H1 (cell line): ENCODE results near the gene PROZ. TPM values are rescaled to one million over a fixed set of nuclear protein-coding genes. Genes with fewer than 3 reads are reported as not detected.

ENCODE experiments used
- CTCF ChIA-PET: fragments of 300-600 bp; sonication (Branson Sonifier 250); formaldehyde crosslinking; loops from one replicate; lab custom pipeline; 2021; ENCODE audit not compliant: partially characterized antibody; lab: Charles Lee
- POLR2A ChIA-PET: fragments of 300-600 bp; sonication (Branson Sonifier 250); formaldehyde crosslinking; loops from one replicate; lab custom pipeline; 2021; ENCODE audit warnings: inconsistent platforms; ENCODE audit not compliant: partially characterized antibody; lab: Charles Lee
- DNase-seq, 2 experiments: peaks; one replicate each; pipeline versions ENCODE4 v3.0.0 to v3.0.0-alpha.2; 2010 to 2022; ENCODE audit warnings: low spot score in 2 of 2, low read depth in 1 of 2, mixed read lengths in 1 of 2
- FAIRE-seq: peaks from 2 replicates; lab custom pipeline; 2011; peaks lifted over from hg19 to GRCh38; lab: Jason Lieb, UNC
- H2AFZ ChIP-seq: 2 replicates; pipeline ENCODE4 v1.8.1; 2012; ENCODE audit warnings: low read length, inconsistent platforms
- H2AK5ac ChIP-seq: 2 replicates; pipeline ENCODE4 v1.6.1; 2013; ENCODE audit warnings: low read depth, low read length
- H2BK120ac ChIP-seq: replicated peaks from 2 replicates; pipeline ENCODE3; 2013; ENCODE audit warnings: low read depth, low read length, inconsistent platforms
- H2BK12ac ChIP-seq: 2 replicates; pipeline ENCODE4 v1.6.1; 2013; ENCODE audit warnings: low read depth, low read length
- H2BK15ac ChIP-seq: 2 replicates; pipeline ENCODE4 v1.6.1; 2013; ENCODE audit warnings: low read length
- H2BK20ac ChIP-seq: 2 replicates; pipeline ENCODE4 v1.6.1; 2013; ENCODE audit warnings: low read length
- H2BK5ac ChIP-seq: 2 replicates; pipeline ENCODE4 v1.6.1; 2013; ENCODE audit warnings: low read depth, low read length
- H3K14ac ChIP-seq: 2 replicates; pipeline ENCODE4 v1.6.1; 2013; ENCODE audit warnings: inconsistent platforms; ENCODE audit not compliant: insufficient read length
- H3K18ac ChIP-seq: 2 replicates; pipeline ENCODE4 v1.6.1; 2013; ENCODE audit warnings: low read length; ENCODE audit errors: extremely low read depth
- H3K23ac ChIP-seq: 2 replicates; pipeline ENCODE4 v1.6.1; 2013; ENCODE audit warnings: inconsistent platforms; ENCODE audit not compliant: insufficient read length
- H3K23me2 ChIP-seq: 2 replicates; pipeline ENCODE4 v1.6.1; 2013; ENCODE audit warnings: low read depth, low read length
- H3K27ac ChIP-seq: 2 replicates; pipeline ENCODE4 v1.6.1; 2011; ENCODE audit warnings: low read depth, low read length, inconsistent platforms
- H3K27me3 ChIP-seq, 4 experiments: replicated peaks in 1 of 4; 1 replicate in 1 of 4; 2 replicates in 3 of 4; pipeline versions ENCODE4 v1.6.1 to v1.8.1; 2011 to 2013; ENCODE audit warnings: low read length in 3 of 4, mild to moderate bottlenecking in 3 of 4, inconsistent platforms in 2 of 4, mixed read lengths in 2 of 4, moderate library complexity in 1 of 4; ENCODE audit not compliant: control insufficient read depth in 3 of 4, insufficient read depth in 3 of 4; ENCODE audit errors: extremely low read depth in 1 of 4
- H3K36me3 ChIP-seq, 4 experiments: 2 replicates each; pipeline versions ENCODE4 v1.6.1 to v1.8.1; 2011 to 2013; ENCODE audit warnings: mild to moderate bottlenecking in 4 of 4, low read length in 3 of 4, moderate library complexity in 2 of 4, control low read depth in 1 of 4, inconsistent platforms in 1 of 4; ENCODE audit not compliant: insufficient read depth in 4 of 4, control insufficient read depth in 2 of 4
- H3K4ac ChIP-seq: replicated peaks from 2 replicates; pipeline ENCODE3; 2013; ENCODE audit warnings: low read length, low read depth, mixed read lengths, inconsistent platforms; ENCODE audit not compliant: insufficient read length
- H3K4me1 ChIP-seq, 4 experiments: replicated peaks in 1 of 4; 1 replicate in 1 of 4; 2 replicates in 3 of 4; pipeline versions ENCODE4 v1.6.1 to v1.8.1; 2011 to 2013; ENCODE audit warnings: low read length in 3 of 4, inconsistent platforms in 2 of 4, mixed read lengths in 1 of 4; ENCODE audit not compliant: insufficient read depth in 4 of 4, control insufficient read depth in 3 of 4
- H3K4me2 ChIP-seq, 2 experiments: 2 replicates each; pipeline versions ENCODE4 v1.6.1 to v1.8.1; 2011 to 2013; ENCODE audit warnings: low read depth in 2 of 2, low read length in 2 of 2, control low read depth in 1 of 2, inconsistent platforms in 1 of 2, mild to moderate bottlenecking in 1 of 2; ENCODE audit not compliant: insufficient read depth in 1 of 2
- H3K4me3 ChIP-seq, 4 experiments: fragments of 200-600, 300-600 bp in 1 of 4; sonication (generic), shearing (Covaris generic), sonication (Bioruptor Twin) in 1 of 4; 2 replicates each; pipeline versions ENCODE4 v1.5.1 to v1.8.1; 2011 to 2016; ENCODE audit warnings: low read length in 4 of 4, low read depth in 3 of 4, control low read depth in 2 of 4, inconsistent platforms in 2 of 4, mild to moderate bottlenecking in 2 of 4, mixed read lengths in 1 of 4, moderate library complexity in 1 of 4; ENCODE audit not compliant: insufficient read depth in 2 of 4; ENCODE audit errors: extremely low read depth in 1 of 4
- H3K56ac ChIP-seq: replicated peaks from 2 replicates; pipeline ENCODE3; 2013; ENCODE audit warnings: low read depth, mild to moderate bottlenecking, mixed read lengths, low read length, inconsistent platforms; ENCODE audit not compliant: insufficient read length
- H3K79me1 ChIP-seq: 2 replicates; pipeline ENCODE4 v1.6.1; 2013; ENCODE audit warnings: low read depth, low read length, control low read depth
- H3K79me2 ChIP-seq, 2 experiments: 2 replicates each; pipeline versions ENCODE4 v1.6.1 to v1.8.1; 2012 to 2013; ENCODE audit warnings: low read length in 2 of 2, mild to moderate bottlenecking in 2 of 2, inconsistent platforms in 1 of 2; ENCODE audit not compliant: insufficient read depth in 2 of 2, control insufficient read depth in 1 of 2
- H3K9ac ChIP-seq, 4 experiments: replicated peaks in 1 of 4; 1 replicate in 1 of 4; 2 replicates in 3 of 4; pipeline versions ENCODE4 v1.6.1 to v1.8.1; 2011 to 2013; ENCODE audit warnings: low read depth in 3 of 4, low read length in 3 of 4, control low read depth in 2 of 4, mild to moderate bottlenecking in 2 of 4, moderate library complexity in 2 of 4, inconsistent platforms in 1 of 4; ENCODE audit errors: extremely low read depth in 1 of 4
- H3K9me3 ChIP-seq, 2 experiments: 2 replicates each; pipeline versions ENCODE4 v1.6.1 to v1.8.1; 2012 to 2013; ENCODE audit warnings: mild to moderate bottlenecking in 2 of 2, moderate library complexity in 2 of 2, control low read depth in 1 of 2, inconsistent platforms in 1 of 2, low read depth in 1 of 2, low read length in 1 of 2, mixed read lengths in 1 of 2; ENCODE audit not compliant: insufficient read depth in 2 of 2
- H4K20me1 ChIP-seq, 2 experiments: replicated peaks in 1 of 2; 2 replicates each; pipeline versions ENCODE3 to v1.8.1; 2011 to 2013; ENCODE audit warnings: inconsistent platforms in 2 of 2, low read length in 2 of 2, mild to moderate bottlenecking in 1 of 2; ENCODE audit not compliant: insufficient read depth in 2 of 2, control insufficient read depth in 1 of 2
- H4K5ac ChIP-seq: 2 replicates; pipeline ENCODE4 v1.6.1; 2013; ENCODE audit warnings: low read length, low read depth, mixed read lengths, inconsistent platforms; ENCODE audit not compliant: insufficient read length
- H4K8ac ChIP-seq: 2 replicates; pipeline ENCODE4 v1.8.0; 2013; ENCODE audit warnings: mild to moderate bottlenecking, moderate library complexity, low read length, inconsistent platforms; ENCODE audit not compliant: insufficient read depth; ENCODE audit errors: extremely low read depth
- H4K91ac ChIP-seq: replicated peaks from 2 replicates; pipeline ENCODE3; 2013; ENCODE audit warnings: low read length, mixed read lengths, inconsistent platforms; ENCODE audit not compliant: insufficient read length
- NRF1 ChIP-seq: IDR thresholded peaks from 2 replicates; pipeline ENCODE4 v1.6.1; 2011; ENCODE audit warnings: mild to moderate bottlenecking, low read depth, low read length, improper control_type of control experiment
- POU5F1 ChIP-seq: IDR thresholded peaks from 2 replicates; pipeline ENCODE4 v1.6.1; 2011; ENCODE audit warnings: low read depth, mild to moderate bottlenecking, low read length, moderate library complexity
- RAD21 ChIP-seq, 2 experiments: IDR thresholded peaks in 1 of 2; conservative IDR thresholded peaks in 1 of 2; 2 replicates each; pipeline ENCODE4 v1.6.1; 2011; ENCODE audit warnings: low read depth in 2 of 2, low read length in 2 of 2, improper control_type of control experiment in 1 of 2, inconsistent platforms in 1 of 2, mild to moderate bottlenecking in 1 of 2, moderate library complexity in 1 of 2
- RFX5 ChIP-seq: IDR thresholded peaks from 2 replicates; pipeline ENCODE4 v1.6.1; 2011; ENCODE audit warnings: low read depth, low read length, improper control_type of control experiment, borderline replicate concordance
- SAP30 ChIP-seq: fragments of 300-600 bp; sonication (generic); IDR thresholded peaks from 2 replicates; pipeline ENCODE4 v1.7.1; 2012; ENCODE audit warnings: low read length, moderate library complexity, mild to moderate bottlenecking, inconsistent platforms; ENCODE audit not compliant: insufficient read depth, insufficient replicate concordance
- WGBS, 2 experiments: shearing (Covaris generic) in 1 of 2; methylation state at CpG; one replicate each; pipeline versions ENCODE4 v1.1.6 to v1.1.7; 2013 to 2015; ENCODE audit warnings: low lambda C conversion rate in 2 of 2, mixed read lengths in 2 of 2, inconsistent platforms in 1 of 2, low coverage in 1 of 2, missing lambda C conversion rate in 1 of 2; ENCODE audit not compliant: insufficient replicate concordance in 2 of 2, insufficient coverage in 1 of 2, insufficient read length in 1 of 2; ENCODE audit errors: extremely low coverage in 1 of 2, missing lambda C conversion rate in 1 of 2; 5-methylcytosine and 5-hydroxymethylcytosine counted together
- polyA plus RNA-seq, 7 experiments: library from polyadenylated mRNA; depleted of rRNA in 3 of 7; stranded (reverse) in 5 of 7; unstranded in 2 of 7; fragments of >200 nt in 5 of 7; fragments of 200-250 nt in 2 of 7; gene quantifications; 1 replicate in 5 of 7; 2 replicates in 1 of 7; 4 replicates in 1 of 7; pipeline versions ENCODE4 v1.2.1 to v1.2.3, GENCODE V29; 2011 to 2013; ENCODE audit warnings: missing spikeins in 2 of 7, mixed read lengths in 2 of 7
- total RNA-seq: library from RNA; stranded (reverse); fragmentation: NEBNext Ultra II Directional; extraction: Animal tissue kit (Norgen Biotek cat#: 25700); gene quantifications from 2 replicates; pipeline ENCODE4 v1.2.1, GENCODE V29; 2021
- TF ChIP-seq, protein P1 (sequence below), 3 experiments: IDR thresholded peaks; 1 replicate in 2 of 3; 2 replicates in 1 of 3; pipeline versions ENCODE4 v1.5.1 to v1.6.1; 2011; ENCODE audit warnings: low read length in 3 of 3, mild to moderate bottlenecking in 3 of 3, inconsistent platforms in 2 of 3, low read depth in 1 of 3, moderate library complexity in 1 of 3; ENCODE audit not compliant: insufficient read depth in 1 of 3; ENCODE audit errors: control extremely low read depth in 1 of 3

The PROZ gene
- total and polyA plus RNA-seq, 2 of the 8 experiments (the other 6 are each of a cell fraction or from before 2014, with no cell fraction given) = not detected

DNA sequence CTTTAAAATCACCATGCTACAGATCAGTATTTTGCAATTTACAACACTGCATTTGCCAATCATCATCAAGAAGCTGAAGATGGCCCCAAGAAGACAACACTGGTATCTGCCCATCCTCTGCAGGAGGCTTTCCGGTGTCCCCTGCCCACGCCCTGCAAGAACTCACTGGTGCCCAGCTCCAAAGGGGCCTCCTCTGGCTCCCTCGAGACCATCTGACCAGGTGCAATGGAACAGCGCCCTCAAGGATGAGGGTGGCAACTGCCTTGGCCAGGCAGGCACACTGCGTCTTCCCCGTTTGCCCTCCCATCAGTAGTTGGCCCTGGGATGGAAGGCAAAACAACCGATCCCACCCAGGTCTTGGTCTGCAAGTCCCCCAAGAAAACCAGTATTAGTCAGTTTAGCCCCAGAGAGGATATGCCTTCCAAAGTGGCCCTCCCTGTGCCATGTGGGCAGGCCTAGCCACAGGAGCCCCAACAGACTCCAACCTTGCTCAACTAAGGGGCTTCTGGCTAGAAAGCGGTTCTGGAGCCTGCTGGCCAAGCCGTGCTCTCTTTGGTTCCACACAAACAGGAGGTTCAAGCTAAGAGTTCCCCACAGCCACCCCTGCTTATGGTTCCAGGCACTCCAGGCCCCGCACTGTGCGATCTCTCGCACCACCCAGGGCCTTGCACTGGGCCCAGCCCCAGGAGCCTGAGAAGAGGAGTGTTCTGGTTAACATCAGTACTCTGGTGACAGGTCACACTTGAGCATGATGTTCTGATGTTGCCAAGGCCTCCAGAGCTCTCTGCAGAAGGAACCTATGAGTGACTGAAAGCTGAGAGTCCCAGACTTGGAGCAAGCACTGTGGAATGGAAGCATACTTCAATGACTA, 45.3 kb downstream of the PROZ start:
- Histone ChIP-seq H2BK15ac (no peak overlapping the region), H3K79me1 (peaks cover 27% of the 10 kb centered on the region), H3K4me3 (no peak overlapping the region), H2BK12ac (no peak overlapping the region; the same call in 1 of the 2 replicates), H3K4ac (no peak overlapping the region), H2AFZ (no peak overlapping the region), H3K23ac (no peak overlapping the region), H3K23me2 (peaks cover 5% of the 10 kb centered on the region), H3K4me2 (no peak overlapping the region), H2BK20ac (no peak overlapping the region), H3K9ac (no peak overlapping the region), H3K79me2 (peaks cover 36 to 93% of the 10 kb centered on the region in 2 experiments), H2BK5ac (peak overlapping the region; percentile 12; the same call in 1 of the 2 replicates), H4K91ac (no peak overlapping the region), H3K36me3 (peaks cover 6 to 25% (median 16%) of the 10 kb centered on the region in 4 experiments; a peak in 7 of 8 replicates), H2AK5ac (no peak overlapping the region), H3K4me1 (peaks cover 0 to 4% (median 2%) of the 10 kb centered on the region in 4 experiments; a peak in 4 of 7 replicates), H3K27ac (no peak overlapping the region), H3K18ac (no peak overlapping the region), H3K14ac (no peak overlapping the region), H3K9me3 (no peaks in the 10 kb centered on the region), H4K5ac (no peak overlapping the region), H3K56ac (no peak overlapping the region), H4K20me1 (peaks cover 8 to 38% of the 10 kb centered on the region in 2 experiments), H2BK120ac (no peak overlapping the region), H3K27me3 (no peaks in the 10 kb centered on the region), H4K8ac (no peak overlapping the region)
- FAIRE-seq (no peak), DNase-seq (no peak)
- 90% methylated on average over 12 of the region's 12 CpGs; no CpG with 5 or more reads in 1 of the 2 experiments for WGBS, 2 experiments
- CTCF ChIA-PET = interaction anchor here (0.7 kb wide), 1 partner anchor 16 kb away, joined by 3 read pairs; no protein-coding TSS in a partner anchor
- TF ChIP-seq, protein P1, sequence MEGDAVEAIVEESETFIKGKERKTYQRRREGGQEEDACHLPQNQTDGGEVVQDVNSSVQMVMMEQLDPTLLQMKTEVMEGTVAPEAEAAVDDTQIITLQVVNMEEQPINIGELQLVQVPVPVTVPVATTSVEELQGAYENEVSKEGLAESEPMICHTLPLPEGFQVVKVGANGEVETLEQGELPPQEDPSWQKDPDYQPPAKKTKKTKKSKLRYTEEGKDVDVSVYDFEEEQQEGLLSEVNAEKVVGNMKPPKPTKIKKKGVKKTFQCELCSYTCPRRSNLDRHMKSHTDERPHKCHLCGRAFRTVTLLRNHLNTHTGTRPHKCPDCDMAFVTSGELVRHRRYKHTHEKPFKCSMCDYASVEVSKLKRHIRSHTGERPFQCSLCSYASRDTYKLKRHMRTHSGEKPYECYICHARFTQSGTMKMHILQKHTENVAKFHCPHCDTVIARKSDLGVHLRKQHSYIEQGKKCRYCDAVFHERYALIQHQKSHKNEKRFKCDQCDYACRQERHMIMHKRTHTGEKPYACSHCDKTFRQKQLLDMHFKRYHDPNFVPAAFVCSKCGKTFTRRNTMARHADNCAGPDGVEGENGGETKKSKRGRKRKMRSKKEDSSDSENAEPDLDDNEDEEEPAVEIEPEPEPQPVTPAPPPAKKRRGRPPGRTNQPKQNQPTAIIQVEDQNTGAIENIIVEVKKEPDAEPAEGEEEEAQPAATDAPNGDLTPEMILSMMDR (IDR thresholded peaks at IDR 0.05; ENCODE audit: control extremely low read depth in 1 of 3, insufficient read depth in 1 of 3, low read depth in 1 of 3, low read length in 3 of 3) = peak in 2 of 3 experiments; percentile 14 to 28; a peak in 2 of 4 replicates
- TF ChIP-seq POU5F1 = no peak
- 0 out of 4 replicates have a peak, but pooled peaks of 1 of the 2 experiments have one; percentile 8 for TF ChIP-seq RAD21 (IDR thresholded peaks at IDR 0.05 in 1 of 2, conservative IDR thresholded peaks at IDR 0.05 in 1 of 2; ENCODE audit: low read depth in 2 of 2, low read length in 2 of 2)
- TF ChIP-seq NRF1 = no peak
- TF ChIP-seq RFX5 = no peak
- no peak for TF ChIP-seq SAP30
- POLR2A ChIA-PET = interaction anchor here (0.9 to 2.2 kb wide), 4 partner anchors 9 to 43 kb away, joined by 3 to 8 read pairs (median 4); no protein-coding TSS in a partner anchor
